ENCODE measurements around the gene ARHGEF18.
"Not testable (repeated sequence)": the region's sequence is repeated elsewhere in the genome, so short reads cannot be mapped to it uniquely, and the experiment has no call there.

Gene ARHGEF18

DNA sequence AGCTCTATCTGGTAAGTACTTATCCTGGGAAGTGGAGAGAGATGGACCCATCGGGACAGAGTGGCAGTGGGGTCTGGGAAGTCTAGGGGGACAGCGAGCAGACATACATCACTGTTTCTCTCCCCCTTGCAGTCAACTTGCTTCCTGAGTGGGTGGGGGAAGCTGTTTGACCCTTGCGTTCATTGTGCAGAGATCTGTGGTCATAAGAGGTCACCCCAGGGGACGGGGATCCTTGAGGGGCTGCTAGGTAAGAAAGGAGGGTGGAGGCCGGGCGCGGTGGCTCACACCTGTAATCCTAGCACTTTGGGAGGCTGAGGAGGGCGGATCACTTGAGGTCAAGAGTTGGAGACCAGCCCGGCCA is 474 bp downstream of the ARHGEF18 start:
- no peak for DNase-seq

DNA sequence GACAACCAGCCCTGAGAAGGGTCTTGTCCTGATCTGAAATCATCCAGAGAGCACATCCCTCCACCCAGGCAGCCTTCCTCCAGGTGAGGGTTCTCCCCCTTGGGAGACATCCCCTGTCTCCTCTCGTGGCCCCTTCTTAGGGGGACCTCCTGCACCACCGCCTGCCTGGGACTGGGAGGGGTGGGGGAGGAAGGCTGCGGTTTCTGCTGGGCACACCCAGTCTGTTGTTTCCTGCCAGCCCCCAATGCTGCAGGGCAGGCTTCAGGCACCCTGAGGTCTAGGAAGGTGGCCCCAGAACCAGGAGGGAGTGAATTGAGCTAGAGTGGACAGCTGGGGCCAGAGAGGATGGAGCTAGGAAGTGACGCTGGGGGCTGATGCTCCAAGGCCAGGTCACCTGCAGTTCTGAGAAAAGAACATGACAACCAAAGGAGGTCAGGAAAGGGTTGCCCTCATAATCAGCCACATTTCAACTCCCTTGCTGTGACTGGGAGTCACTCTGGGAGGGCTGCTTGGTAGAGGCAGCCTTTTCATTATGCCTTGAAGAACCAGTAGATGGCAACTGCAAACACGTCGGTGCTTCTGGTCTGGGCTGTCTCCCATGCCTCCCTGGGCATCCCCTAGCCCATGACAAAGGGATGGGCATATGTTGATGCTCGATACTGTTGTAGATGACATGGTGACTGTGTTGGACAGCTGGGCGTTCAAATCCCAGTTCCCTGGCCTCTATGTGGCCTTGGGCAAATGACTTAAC is 1.4 kb downstream of the ARHGEF18 start:
- peak; percentile 64 for DNase-seq

DNA sequence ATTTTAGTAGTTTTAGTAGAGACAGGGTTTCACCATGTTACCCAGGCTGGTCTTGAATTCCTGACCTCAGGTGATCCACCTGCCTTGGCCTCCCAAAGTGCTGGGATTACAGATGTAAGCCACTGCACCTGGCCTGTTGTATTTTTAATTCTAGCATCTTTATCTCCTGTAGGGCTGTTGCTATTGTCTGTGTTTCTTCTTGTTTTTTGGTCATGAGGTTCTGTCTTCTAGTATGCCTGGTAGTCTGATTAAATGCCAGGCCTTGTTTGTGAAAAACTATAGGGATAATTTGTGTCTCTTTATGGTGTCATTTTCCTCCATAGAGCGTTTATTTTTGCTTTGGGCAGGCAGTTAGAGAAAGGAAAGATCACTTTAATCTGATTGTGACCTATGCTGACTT is 3.1 kb downstream of the ARHGEF18 start:
- DNase-seq, result no peak

DNA sequence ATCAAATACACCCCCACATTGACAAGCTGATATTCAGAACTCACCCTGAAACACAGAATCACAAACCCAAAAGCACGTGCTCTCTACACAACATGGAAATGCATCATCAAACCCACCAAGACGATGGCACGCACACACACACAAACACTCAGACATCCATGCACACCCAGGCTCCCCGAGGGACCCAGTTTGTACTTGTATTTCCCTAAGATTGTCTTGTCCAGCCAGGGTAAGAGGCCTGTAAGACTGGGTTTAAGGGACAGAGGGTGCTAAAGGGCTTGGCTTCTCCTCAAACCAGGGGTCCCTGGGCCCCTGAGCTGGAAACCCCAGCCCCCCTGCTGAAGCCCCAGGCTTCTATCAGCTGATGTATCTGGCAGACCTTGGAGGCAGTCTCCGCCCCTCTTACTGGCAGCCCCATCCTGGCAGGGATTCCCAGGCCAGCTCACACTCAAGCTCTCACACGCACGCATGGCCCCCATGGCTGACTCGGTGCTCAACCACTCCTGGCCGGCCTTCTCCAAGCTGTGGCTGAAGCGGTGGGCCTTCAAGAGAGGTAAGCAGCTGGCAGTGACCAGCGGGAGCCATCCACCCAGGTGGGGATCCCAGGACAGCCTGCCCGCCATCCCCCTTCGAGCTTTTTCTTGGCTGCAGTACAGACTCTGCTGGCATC is 6.5 kb downstream of the ARHGEF18 start:
- no peak for DNase-seq

DNA sequence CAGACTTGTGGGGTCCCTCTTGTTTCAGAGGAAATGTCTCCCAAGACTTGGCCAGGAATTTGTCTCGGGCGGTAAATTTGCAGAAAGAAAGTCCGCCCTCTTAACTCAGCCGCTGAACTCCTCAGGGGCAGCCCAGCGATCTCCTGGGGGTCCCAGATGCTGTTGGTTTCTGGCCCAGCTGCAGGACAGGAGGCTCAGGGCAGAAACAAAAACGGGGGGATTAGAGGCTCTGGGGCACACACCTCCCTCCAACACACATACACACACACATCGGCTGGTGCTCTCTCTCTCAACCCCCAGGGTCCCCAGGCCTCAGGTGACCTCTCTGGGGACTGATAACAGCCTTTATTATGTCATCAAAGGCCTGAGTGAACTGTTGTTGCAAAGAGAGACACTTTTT is 7.1 kb downstream of the ARHGEF18 start:
- DNase-seq, result no peak

DNA sequence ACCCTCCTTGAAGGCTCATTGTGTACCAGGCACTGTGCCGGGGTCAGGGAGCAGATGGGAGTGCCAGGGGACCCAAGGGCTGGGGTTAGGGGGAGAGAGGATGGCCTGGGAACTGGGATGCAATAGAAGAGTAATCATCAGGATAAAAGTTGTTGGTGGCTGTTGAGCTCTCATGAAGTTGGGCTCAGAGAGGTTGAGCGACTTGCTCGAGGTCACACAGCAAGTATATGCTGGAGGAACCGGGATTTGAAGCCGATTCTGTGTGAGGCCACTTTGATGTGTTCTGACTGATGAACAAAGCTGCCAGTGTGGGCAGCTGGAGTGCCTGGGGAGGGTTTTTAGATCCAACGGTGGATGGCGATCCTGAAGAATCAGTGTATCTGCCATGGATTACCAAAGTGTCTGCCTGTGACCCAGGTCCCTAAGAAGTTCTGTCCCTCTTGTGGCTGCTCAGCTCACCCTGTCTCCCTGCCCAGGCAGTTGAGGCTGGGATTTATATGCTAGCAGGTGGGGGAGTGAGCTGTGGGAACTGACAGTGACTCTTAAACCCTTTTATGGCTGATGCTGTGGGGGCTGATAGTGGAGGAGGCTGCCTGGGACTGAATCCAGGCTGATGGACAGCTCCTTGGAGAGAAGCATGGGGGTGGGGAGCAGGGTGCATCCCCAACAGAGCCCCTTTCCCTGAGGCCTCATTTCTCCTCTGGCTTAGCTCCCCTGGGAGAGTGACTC is 8.3 kb downstream of the ARHGEF18 start:
- DNase-seq, result no peak

DNA sequence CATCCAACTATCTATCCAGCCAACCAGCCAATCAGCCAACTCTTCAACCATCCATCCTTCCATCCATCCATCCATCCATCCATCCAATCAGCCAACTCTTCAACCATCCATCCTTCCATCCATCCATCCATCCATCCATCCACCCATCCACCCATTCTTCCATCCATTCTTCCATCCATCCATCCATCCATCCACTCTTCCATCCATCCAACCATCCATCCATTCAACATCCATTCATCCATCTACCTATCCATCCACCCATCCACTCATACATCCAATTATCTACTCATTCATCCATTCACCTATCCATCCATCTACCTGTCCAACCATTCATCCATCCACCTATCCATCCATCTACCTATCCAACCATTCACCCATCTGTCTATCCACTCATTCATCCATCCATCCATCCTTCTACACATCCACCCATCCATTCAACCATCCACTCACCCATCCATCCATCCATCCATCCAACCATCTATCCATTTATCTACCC is 9.4 kb downstream of the ARHGEF18 start:
- no peak for DNase-seq

DNA sequence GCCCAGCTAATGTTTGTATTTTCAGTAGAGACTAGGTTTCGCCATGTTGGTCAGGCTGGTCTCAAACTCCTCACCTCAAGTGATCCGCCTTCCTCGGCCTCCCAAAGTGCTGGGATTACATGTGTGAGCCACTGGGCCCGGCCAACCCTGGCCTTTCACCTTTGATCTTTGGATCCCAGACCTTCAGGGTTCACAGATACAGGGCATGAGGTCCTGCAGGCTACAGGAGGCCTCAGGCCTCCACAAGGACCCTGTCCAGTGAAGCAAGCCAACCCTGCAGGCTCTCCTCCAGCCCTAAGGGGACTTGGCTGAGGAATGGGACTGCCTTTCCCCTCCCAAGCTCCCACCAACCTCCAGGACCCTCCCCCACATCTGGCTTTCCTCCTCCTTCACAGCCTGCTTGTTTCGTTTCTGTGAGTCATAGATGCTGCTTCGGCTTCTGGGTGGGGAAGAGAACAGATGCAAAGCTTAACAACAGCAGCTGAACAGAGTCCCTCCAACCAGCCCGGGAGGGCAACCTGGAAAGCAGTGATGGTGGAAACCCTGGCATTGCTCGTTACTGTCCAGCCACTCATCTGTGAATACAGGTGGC is 11.8 kb downstream of the ARHGEF18 start:
- no peak for DNase-seq

DNA sequence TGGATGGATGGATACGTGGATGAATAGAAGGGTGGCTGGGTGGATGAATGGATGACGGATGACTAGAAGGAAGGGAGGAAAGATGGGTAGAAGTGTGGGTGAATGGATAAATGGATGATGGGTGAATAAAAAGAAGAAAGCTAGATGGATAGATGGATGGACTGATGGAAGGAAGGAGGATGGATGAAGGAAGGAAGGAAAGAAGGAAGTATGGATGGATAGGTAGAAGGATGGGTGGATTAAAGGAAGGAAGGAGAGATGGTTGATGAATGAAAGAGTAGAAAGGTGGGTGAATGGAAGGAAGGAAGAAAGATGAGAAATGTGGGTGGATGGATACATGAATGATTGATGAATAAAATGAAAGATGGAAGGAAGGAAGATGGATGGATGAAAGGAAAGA is 14.5 kb downstream of the ARHGEF18 start:
- no peak for DNase-seq

DNA sequence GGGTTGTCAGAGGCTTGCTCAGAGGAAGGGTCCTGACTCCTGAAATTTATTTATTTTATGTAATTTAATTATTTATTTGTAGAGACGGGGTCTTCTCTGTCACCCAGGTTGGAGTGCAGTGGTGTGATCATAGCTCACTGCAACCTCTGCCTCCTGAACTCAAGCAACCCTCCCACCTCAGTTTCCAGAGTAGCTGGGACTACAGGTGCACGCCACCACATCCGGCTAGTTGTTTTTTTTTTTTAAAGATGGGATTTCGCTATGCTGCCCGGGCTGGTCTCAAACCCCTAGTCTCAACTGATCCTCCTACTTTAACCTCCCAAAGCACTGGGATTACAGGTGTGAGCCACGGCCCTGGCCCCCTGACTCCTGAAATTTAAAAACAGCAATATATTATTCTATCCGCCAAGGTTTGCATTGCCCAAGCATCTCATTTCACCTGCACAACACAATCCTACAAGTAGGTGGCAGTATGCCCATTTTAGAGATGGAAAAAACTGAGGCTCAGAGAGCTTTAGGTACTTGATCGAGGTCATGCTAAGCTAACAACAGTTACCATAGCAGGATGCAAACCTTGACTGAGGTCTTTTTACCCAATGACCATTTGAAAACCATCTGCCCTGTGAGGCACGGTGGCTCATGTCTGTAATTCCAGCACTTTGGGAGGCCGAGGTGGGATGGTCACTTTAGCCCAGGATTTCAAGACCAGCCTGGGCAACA is 18.1 kb downstream of the ARHGEF18 start:
- DNase-seq, result no peak

DNA sequence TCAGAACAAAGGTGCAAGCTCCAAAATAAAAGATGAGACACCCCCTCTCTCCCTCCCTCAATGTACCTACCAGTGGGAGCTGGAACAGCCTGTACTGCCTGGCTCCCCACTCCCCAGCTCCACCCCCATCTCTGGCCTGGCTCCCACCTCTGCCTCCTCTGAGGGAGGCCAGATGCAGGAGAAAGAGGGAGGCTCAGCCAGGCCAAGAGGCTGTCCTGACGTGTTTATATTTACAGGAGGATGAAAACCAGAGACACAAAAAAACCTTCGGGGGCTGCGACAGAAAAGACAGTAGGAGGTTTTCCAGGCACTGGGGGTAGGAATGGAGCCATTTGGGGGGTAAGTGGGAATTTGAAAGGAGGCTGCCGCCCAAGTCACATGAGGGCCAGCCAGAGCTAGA is 19.7 kb downstream of the ARHGEF18 start:
- DNase-seq, result no peak

DNA sequence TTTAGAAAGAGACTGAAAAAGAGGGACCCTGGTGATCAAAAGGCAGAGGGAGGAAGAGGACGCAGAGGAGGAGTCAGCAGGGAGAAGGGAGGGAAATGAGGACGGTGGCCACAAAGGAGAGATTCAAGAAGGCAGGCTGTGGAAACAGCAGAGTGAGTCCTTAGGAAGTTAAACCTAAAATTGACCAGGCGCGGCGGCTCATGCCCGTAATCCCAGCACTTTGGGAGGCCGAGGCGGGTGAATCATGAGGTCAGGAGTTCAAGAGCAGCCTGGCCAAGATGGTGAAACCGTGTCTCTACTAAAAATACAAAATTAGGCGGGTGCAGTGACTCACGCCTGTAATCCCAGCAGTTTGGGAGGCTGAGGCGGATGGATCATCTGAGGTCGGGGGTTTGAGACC is 20.1 kb downstream of the ARHGEF18 start:
- DNase-seq, result not testable (repeated sequence)

DNA sequence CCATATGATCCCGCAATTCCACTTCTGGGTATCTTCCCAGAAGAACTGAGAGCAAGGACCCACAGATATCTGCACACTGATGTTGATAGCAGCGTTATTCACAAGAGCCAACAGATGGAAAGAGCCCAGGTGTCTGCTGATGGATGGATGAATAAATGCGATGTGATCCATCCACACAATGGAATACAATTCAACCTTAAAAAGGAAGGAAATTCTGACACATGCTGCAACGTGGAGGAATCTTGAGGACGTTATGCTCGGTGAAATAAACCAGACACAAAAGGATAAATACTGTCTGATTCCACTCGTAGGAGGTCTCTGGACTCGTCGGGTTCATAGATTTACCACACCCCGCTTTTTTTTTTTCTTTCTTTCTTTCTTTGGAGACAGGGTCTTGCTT is 21.8 kb downstream of the ARHGEF18 start:
- DNase-seq, result no peak

DNA sequence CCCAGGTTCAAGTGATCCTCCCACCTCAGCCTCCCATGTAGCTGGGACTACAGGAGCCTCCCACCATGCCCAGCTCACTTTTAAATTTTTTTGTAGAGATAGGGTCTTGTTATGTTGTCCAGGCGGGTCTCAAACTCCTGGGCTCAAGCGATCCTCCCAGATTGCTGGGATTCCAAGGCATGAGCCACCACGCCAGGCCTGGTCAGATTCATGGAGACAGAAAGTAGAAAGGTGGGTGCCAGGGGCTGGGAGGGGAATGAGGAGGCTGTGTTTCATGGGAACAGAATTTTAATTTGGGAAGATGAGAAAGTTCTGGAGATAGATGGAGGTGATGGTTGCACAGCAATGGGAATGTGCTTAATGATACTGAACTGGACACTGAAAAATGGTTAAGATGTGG is 22.3 kb downstream of the ARHGEF18 start:
- no peak for DNase-seq

DNA sequence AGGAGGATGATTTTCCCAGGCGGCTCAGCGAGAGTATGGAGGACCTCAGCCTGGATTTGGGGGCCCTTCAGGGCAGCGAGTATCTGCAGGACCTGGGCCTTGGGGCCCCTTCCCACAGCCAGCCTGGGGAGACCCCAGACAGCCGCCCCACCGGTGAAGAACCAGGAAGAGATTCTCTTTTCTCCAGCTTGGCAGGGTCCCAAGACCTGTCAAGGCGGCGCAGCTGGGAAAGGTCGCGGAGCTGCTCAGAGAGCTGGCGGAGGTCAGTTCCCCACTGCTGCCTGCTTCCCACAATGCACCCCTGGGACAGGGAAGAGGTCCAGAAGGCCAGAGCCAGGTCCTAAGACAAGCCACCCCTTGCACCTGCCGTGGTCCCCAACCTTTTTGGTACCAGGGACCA is 24.1 kb downstream of the ARHGEF18 start:
- no peak for DNase-seq

DNA sequence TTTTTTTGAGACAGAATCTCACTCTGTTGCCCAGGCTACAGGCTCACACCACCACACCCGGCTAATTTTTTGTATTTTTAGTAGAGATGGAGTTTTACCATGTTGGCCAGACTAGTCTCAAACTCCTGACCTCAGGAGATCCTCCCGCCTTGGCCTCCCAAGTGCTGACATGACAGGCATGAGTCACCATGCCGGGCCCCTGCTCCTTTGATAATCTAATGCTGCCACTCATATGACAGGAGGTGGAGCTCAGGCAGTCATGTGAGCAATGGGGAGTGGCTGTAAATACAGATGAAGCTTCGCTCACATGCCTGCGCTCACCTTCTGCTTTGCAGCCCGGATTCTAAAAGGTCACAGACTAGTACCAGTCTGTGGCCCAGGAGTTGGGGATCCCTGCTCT is 25.1 kb downstream of the ARHGEF18 start:
- no peak for DNase-seq

DNA sequence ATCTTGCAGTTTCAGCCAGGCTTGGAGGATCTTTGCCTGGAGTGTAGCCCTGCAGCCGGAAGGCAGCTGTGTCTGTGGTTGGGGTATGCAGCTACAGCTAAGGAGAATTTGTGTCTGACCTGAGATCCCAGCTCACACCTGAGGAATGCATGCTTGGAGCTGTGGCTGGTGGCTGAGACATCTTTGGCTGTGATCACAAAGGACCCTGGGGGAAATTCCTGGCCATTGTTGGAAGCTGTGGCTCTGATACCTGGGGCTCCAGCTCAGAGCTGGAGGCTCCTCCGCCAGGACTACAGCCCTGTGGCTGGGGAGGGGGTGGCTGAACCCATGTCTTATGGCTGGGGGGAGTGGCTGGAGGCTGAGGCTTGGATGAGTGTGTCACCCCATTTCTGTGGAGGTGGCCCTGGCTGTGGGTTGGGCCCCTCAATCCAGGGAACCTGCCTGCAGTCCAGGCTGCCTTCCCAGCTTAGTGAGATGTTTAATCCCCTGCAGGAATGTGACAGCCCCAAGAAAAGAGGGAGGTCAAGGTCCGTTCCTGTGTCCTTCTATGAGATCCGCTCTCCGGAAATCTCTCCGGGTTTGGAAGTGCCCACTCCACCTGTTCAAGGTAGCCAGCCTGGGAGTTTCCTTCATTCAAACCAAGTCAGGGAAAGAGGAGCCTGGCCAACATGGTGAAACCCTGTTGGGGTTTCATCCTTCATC is 27.6 kb downstream of the ARHGEF18 start:
- DNase-seq, result no peak

DNA sequence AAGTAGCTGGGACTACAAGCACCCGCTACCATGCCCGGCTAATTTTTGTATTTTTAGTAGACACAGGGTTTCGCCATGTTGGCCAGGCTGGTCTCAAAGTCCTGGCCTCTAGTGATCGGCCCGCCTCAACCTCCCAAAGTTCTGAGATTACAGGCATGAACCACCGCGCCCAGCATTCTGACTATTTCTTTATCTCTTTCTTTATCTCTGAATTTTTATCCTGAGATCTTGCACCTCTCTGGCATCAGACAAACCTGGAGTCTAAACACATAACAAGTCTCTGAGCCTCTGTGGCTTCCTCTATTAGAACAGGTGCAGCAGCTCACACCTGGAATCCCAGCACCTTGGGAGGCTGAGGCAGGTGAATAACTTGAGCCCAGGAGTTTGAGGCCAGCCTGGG is 28.5 kb downstream of the ARHGEF18 start:
- no peak for DNase-seq

DNA sequence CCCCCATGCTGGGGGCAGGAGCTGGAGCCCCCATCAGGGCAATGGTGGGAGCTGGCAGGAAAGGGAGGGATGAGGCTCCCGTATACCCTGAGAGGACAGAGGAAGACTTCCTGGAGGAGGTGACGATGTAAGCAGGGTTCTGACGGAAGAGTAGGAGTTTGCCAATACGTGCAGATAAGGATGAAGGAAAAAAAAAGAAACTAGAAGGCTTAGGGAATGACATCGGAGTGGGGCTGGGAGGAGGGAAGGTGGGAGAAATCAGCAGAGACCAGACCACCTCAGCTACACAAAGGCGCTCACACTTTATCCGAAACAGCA is 32.3 kb downstream of the ARHGEF18 start:
- no peak for DNase-seq

DNA sequence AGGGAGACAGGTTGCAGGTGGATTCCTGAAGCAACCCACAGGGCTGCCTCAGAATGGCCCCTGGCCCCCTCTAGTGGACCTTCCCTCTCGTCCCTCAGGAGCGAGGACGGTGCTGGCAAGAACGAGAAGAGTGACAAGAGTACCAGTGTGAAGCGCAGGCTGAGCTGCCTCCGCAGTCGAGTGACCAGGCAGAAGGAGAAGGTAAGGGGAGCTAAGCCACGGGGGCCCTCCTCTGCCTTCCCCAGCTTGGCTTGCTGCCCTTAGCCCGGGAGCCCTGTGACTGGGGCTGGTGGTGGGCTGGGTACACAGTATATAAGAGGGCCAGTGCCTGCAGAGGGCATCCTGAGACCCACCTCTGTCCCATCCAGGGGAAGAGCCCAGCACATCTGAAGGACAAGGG is 34.0 kb downstream of the ARHGEF18 start:
- no peak for DNase-seq

DNA sequence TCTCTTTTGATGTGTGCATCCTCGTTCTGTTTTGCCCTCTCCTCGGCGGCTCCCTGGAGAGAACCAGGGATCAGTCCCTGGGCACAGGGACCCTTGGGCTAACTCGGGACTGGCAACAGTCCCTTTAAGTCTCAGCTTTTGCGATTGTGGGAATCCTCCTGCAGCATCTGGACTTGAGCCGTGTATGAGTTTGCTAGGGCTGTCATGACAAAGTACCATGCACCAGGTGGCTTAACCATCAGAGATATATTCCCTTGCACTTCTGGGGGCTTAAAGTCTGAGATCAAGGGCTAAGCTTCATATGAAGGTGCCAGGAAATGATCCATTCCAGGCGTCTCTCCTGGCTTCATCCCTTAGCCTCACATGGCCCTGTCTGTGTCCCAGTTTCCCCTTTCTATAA is 34.5 kb downstream of the ARHGEF18 start:
- DNase-seq, result no peak

DNA sequence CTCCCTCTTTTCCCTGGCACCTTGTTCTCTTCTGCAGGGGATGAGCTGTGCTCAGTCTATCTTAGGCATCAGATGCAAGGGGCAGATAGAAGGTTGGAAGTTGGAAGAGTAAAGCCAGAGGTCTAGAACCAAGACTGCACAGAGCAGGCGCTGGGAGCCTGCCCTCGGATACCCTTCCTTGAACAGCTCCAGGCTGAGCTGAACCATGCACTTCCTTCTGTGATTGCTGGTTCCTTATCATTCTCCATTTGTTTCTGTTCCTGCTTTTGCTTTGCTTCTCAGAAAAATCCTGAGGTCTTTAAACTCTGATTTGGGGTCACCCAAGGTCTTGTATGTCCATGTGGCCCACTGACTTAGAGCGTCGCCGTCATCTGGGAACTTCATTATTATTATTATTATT is 36.3 kb downstream of the ARHGEF18 start:
- no peak for DNase-seq

DNA sequence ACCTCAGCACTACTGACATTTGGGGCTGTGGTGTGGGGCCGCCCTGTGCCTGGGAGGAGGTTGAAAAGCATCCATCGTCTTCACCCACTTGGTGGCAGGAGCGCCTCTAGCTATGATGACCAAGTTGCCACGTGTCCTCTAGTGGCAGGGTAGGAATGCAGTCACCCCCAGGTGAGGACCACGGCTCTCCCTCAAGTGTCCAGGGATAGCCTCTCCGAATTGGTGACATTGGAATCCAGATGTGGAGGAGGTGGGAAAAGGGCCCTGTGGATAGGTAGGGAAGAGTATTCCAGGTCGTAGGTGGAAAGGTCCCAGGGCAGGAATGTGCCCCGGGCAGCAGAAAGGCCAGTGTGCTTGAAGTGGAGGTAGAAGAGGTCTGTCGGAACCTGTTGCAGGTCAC is 37.6 kb downstream of the ARHGEF18 start:
- no peak for DNase-seq

All from CD4-positive, alpha-beta T cell treated with Interleukin-15 for 1 hour (primary cell).